ENCODE data around the gene FBXL13. TPM values are rescaled to one million over a fixed set of nuclear protein-coding genes. Genes with fewer than 3 reads are reported as not detected.
A peak's percentile ranks its signal among the peaks of the same experiment; 100 is the strongest.
"Not testable (repeated sequence)": the region's sequence is repeated elsewhere in the genome, so short reads cannot be mapped to it uniquely, and the experiment has no call there.

The FBXL13 gene
- total and polyA plus RNA-seq, 7 experiments from 2014 or later = 0.44 to 1.9 (median 1.1) TPM; not detected in 1

- Mint-ChIP-seq H3K4me1 (peaks cover 0 to 3% (median 0%) of the 10 kb centered on the region in 7 donors), H3K27ac (no peak overlapping the region), H3K4me3 (no peak overlapping the region), H3K27me3 (peaks cover 0 to 21% (median 0%) of the 10 kb centered on the region in 5 donors), H3K36me3 (peaks cover 0 to 9% (median 0%) of the 10 kb centered on the region in 5 donors), H3K9me3 (no peaks in the 10 kb centered on the region)
- intact Hi-C loops (cut with micrococcal nuclease) = no loop called here
- Histone ChIP-seq H3K36me3 (ENCODE audit: control insufficient read depth in 2 of 3, insufficient read depth in 3 of 3, low read length in 3 of 3) (no peaks in the 10 kb centered on the region), H3K4me1 (ENCODE audit: control insufficient read depth in 2 of 2, insufficient read depth in 2 of 2, low read length in 2 of 2) (no peaks in the 10 kb centered on the region), H3K27ac (ENCODE audit: low read depth, low read length) (no peak overlapping the region), H3K27me3 (ENCODE audit: control insufficient read depth in 2 of 2, insufficient read depth in 2 of 2, low read length in 2 of 2) (no peaks in the 10 kb centered on the region), H3K9me3 (ENCODE audit: control insufficient read depth in 2 of 3, low read length in 3 of 3) (no peaks in the 10 kb centered on the region), H3K4me3 (ENCODE audit: low read length) (no peak overlapping the region)
- CTCF ChIA-PET = no interaction called here
- ATAC-seq (peak; percentile 55), DNase-seq (peak in 4 of 9 donors; percentile 11 to 46 (median 14))
- POLR2A ChIA-PET = no interaction called here
Measured at GRCh38 chr7:103065667-103066066, 8.9 kb downstream of the FBXL13 start.

DNA sequence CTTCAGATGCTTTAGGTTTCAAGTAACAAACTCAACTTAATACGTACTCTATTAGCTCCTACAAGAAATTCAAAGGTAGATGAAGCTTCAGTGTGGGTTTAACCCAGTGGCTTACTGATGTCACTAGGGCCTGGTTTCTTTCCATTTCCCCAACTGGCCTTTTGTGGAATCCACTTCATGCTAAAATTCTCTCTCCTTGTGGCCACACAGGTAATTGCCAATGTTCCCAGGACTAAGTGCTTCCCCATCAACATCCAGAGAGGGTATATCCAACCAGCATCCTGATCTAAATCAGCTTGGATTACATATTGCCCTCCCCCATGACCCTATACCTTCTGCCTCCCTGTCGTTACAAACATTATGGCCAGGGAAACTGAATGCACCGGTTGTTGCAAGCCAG is 10.7 kb downstream of the FBXL13 start:
- Mint-ChIP-seq H3K4me3 (no peak overlapping the region), H3K27ac (no peak overlapping the region), H3K36me3 (peaks cover 0 to 9% (median 0%) of the 10 kb centered on the region in 5 donors), H3K4me1 (peaks cover 0 to 3% (median 0%) of the 10 kb centered on the region in 7 donors), H3K9me3 (no peaks in the 10 kb centered on the region), H3K27me3 (peaks cover 0 to 21% (median 0%) of the 10 kb centered on the region in 5 donors)
- intact Hi-C loops (cut with micrococcal nuclease) = loop anchor here (2.0 to 5.0 kb wide), 2 partner anchors 305 to 307 kb away; no protein-coding TSS in a partner anchor
- CTCF ChIA-PET = no interaction called here
- no peak overlapping the region for H3K4me3 ChIP-seq (ENCODE audit: low read length)
- H3K4me1 ChIP-seq (ENCODE audit: control insufficient read depth in 2 of 2, insufficient read depth in 2 of 2, low read length in 2 of 2) = no peaks in the 10 kb centered on the region
- DNase-seq = no peak
- H3K9me3 ChIP-seq (ENCODE audit: control insufficient read depth in 2 of 3, low read length in 3 of 3) = no peaks in the 10 kb centered on the region
- POLR2A ChIA-PET = no interaction called here
- no peak overlapping the region for H3K27ac ChIP-seq (ENCODE audit: low read depth, low read length)
- no peaks in the 10 kb centered on the region for H3K27me3 ChIP-seq (ENCODE audit: control insufficient read depth in 2 of 2, insufficient read depth in 2 of 2, low read length in 2 of 2)
- no peaks in the 10 kb centered on the region for H3K36me3 ChIP-seq (ENCODE audit: control insufficient read depth in 2 of 3, insufficient read depth in 3 of 3, low read length in 3 of 3)
- ATAC-seq = no peak

- H3K27me3 Mint-ChIP-seq = peaks cover 0 to 9% (median 0%) of the 10 kb centered on the region in 5 donors
- peaks cover 0 to 3% (median 0%) of the 10 kb centered on the region in 7 donors for H3K4me1 Mint-ChIP-seq
- DNase-seq (no peak), ATAC-seq (no peak)
- H3K36me3 ChIP-seq (ENCODE audit: control insufficient read depth in 2 of 3, insufficient read depth in 3 of 3, low read length in 3 of 3) = no peaks in the 10 kb centered on the region
- H3K27ac ChIP-seq (ENCODE audit: low read depth, low read length) = no peak overlapping the region
- intact Hi-C loops (cut with micrococcal nuclease) = no loop called here
- H3K27ac Mint-ChIP-seq = no peak overlapping the region
- no peak overlapping the region for H3K4me3 Mint-ChIP-seq
- no peaks in the 10 kb centered on the region for H3K27me3 ChIP-seq (ENCODE audit: control insufficient read depth in 2 of 2, insufficient read depth in 2 of 2, low read length in 2 of 2)
- no peaks in the 10 kb centered on the region for H3K9me3 Mint-ChIP-seq
- peaks cover 0 to 2% (median 0%) of the 10 kb centered on the region in 5 donors for H3K36me3 Mint-ChIP-seq
- ChIA-PET POLR2A (no interaction called here), CTCF (no interaction called here)
- H3K4me3 ChIP-seq (ENCODE audit: low read length) = no peak overlapping the region
- H3K4me1 ChIP-seq (ENCODE audit: control insufficient read depth in 2 of 2, insufficient read depth in 2 of 2, low read length in 2 of 2) = no peaks in the 10 kb centered on the region
- no peaks in the 10 kb centered on the region for H3K9me3 ChIP-seq (ENCODE audit: control insufficient read depth in 2 of 3, low read length in 3 of 3)
Measured at GRCh38 chr7:103059471-103059870, 15.1 kb downstream of the FBXL13 start.

- H3K9me3 Mint-ChIP-seq = no peaks in the 10 kb centered on the region
- no peaks in the 10 kb centered on the region for H3K9me3 ChIP-seq (ENCODE audit: control insufficient read depth in 2 of 3, low read length in 3 of 3)
Measured at GRCh38 chr7:103058122-103058521, 16.5 kb downstream of the FBXL13 start.

DNA sequence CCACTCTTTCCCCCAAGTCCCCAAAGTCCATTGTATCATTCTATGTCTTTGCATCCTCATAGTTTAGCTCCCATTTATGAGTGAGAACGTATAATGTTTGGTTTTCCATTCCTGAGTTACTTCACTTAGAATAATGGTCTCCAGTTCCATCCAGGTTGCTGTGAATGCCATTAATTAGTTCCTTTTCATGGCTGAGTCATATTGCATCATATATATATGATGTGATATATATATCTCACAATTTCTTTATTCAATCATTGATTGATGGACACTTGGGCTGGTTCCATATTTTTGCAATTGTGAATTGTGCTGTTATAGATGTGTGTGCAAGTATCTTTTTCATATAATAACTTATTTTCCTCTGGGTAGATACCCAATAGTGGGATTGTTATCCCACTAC is 18.6 kb downstream of the FBXL13 start:
- intact Hi-C loops (cut with micrococcal nuclease); H3K36me3 ChIP-seq (ENCODE audit: control insufficient read depth in 2 of 3, insufficient read depth in 3 of 3, low read length in 3 of 3); H3K27ac Mint-ChIP-seq; ATAC-seq; H3K36me3 Mint-ChIP-seq; H3K27me3 Mint-ChIP-seq; H3K27me3 ChIP-seq (ENCODE audit: control insufficient read depth in 2 of 2, insufficient read depth in 2 of 2, low read length in 2 of 2); H3K4me3 Mint-ChIP-seq; H3K4me3 ChIP-seq (ENCODE audit: low read length); H3K9me3 Mint-ChIP-seq; H3K9me3 ChIP-seq (ENCODE audit: control insufficient read depth in 2 of 3, low read length in 3 of 3); H3K27ac ChIP-seq (ENCODE audit: low read depth, low read length); CTCF ChIA-PET; H3K4me1 ChIP-seq (ENCODE audit: control insufficient read depth in 2 of 2, insufficient read depth in 2 of 2, low read length in 2 of 2); H3K4me1 Mint-ChIP-seq; DNase-seq; POLR2A ChIA-PET: not testable (repeated sequence)

More at GRCh38 chr7:103058122-103058521, 16.5 kb downstream of the FBXL13 start:
- Mint-ChIP-seq H3K4me1 (peaks cover 0 to 3% (median 0%) of the 10 kb centered on the region in 7 donors), H3K4me3 (no peak overlapping the region), H3K36me3 (peaks cover 0 to 5% (median 0%) of the 10 kb centered on the region in 5 donors), H3K27ac (no peak overlapping the region), H3K27me3 (peaks cover 0 to 4% (median 0%) of the 10 kb centered on the region in 5 donors)
- Histone ChIP-seq H3K36me3 (ENCODE audit: control insufficient read depth in 2 of 3, insufficient read depth in 3 of 3, low read length in 3 of 3) (no peaks in the 10 kb centered on the region), H3K27ac (ENCODE audit: low read depth, low read length) (no peak overlapping the region), H3K27me3 (ENCODE audit: control insufficient read depth in 2 of 2, insufficient read depth in 2 of 2, low read length in 2 of 2) (no peaks in the 10 kb centered on the region), H3K4me3 (ENCODE audit: low read length) (no peak overlapping the region), H3K4me1 (ENCODE audit: control insufficient read depth in 2 of 2, insufficient read depth in 2 of 2, low read length in 2 of 2) (no peaks in the 10 kb centered on the region)
- ChIA-PET CTCF (no interaction called here), POLR2A (interaction anchor here (0.5 kb wide), 1 partner anchor 653 kb away, joined by 3 read pairs; no protein-coding TSS in a partner anchor)
- DNase-seq = no peak
- no peak for ATAC-seq
- intact Hi-C loops (cut with micrococcal nuclease) = no loop called here

GRCh38 chr7:103051519-103051918 is 23.1 kb downstream of the FBXL13 start:
- no peak overlapping the region for H3K4me3 Mint-ChIP-seq
- no peak for ATAC-seq
- no peaks in the 10 kb centered on the region for H3K27me3 Mint-ChIP-seq
- Histone ChIP-seq H3K27me3 (ENCODE audit: control insufficient read depth in 2 of 2, insufficient read depth in 2 of 2, low read length in 2 of 2) (no peaks in the 10 kb centered on the region), H3K4me3 (ENCODE audit: low read length) (no peak overlapping the region), H3K4me1 (ENCODE audit: control insufficient read depth in 2 of 2, insufficient read depth in 2 of 2, low read length in 2 of 2) (no peaks in the 10 kb centered on the region), H3K9me3 (ENCODE audit: control insufficient read depth in 2 of 3, low read length in 3 of 3) (no peaks in the 10 kb centered on the region), H3K27ac (ENCODE audit: low read depth, low read length) (no peak overlapping the region), H3K36me3 (ENCODE audit: control insufficient read depth in 2 of 3, insufficient read depth in 3 of 3, low read length in 3 of 3) (no peaks in the 10 kb centered on the region)
- no peak for DNase-seq
- no peak overlapping the region for H3K27ac Mint-ChIP-seq
- H3K36me3 Mint-ChIP-seq = peaks cover 0 to 10% (median 0%) of the 10 kb centered on the region in 5 donors
- CTCF ChIA-PET = no interaction called here
- intact Hi-C loops (cut with micrococcal nuclease) = no loop called here
- POLR2A ChIA-PET = no interaction called here
- H3K4me1 Mint-ChIP-seq = no peaks in the 10 kb centered on the region
- H3K9me3 Mint-ChIP-seq = peaks cover 0 to 12% (median 1%) of the 10 kb centered on the region in 11 donors

DNA sequence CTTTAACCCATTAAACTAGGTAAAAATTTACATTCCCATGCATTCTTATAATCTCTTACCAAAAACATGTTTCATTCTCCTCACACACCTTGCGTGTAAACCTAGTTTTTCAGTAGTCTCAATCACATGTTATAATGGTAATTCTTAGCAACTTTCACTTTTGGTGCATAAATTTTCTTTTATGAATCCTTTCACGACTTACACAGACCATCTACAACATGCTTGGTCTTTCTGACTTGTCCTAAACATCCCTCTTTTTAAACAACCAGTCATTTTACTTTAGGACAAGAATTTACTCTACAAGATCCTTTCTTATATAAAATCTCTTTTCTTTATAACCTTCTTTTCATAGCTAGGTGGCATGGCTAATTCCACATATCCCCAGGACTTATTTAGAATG is 25.8 kb downstream of the FBXL13 start:
- Mint-ChIP-seq H3K27ac (no peak overlapping the region), H3K9me3 (peaks cover 0 to 12% (median 2%) of the 10 kb centered on the region in 11 donors), H3K4me3 (no peak overlapping the region), H3K27me3 (no peaks in the 10 kb centered on the region), H3K36me3 (peaks cover 0 to 10% (median 0%) of the 10 kb centered on the region in 5 donors), H3K4me1 (no peaks in the 10 kb centered on the region)
- H3K9me3 ChIP-seq (ENCODE audit: control insufficient read depth in 2 of 3, low read length in 3 of 3) = no peaks in the 10 kb centered on the region
- no peak overlapping the region for H3K27ac ChIP-seq (ENCODE audit: low read depth, low read length)
- ChIA-PET CTCF (no interaction called here), POLR2A (no interaction called here)
- H3K4me1 ChIP-seq (ENCODE audit: control insufficient read depth in 2 of 2, insufficient read depth in 2 of 2, low read length in 2 of 2) = no peaks in the 10 kb centered on the region
- H3K4me3 ChIP-seq (ENCODE audit: low read length) = no peak overlapping the region
- DNase-seq (no peak), ATAC-seq (no peak)
- no peaks in the 10 kb centered on the region for H3K27me3 ChIP-seq (ENCODE audit: control insufficient read depth in 2 of 2, insufficient read depth in 2 of 2, low read length in 2 of 2)
- H3K36me3 ChIP-seq (ENCODE audit: control insufficient read depth in 2 of 3, insufficient read depth in 3 of 3, low read length in 3 of 3) = no peaks in the 10 kb centered on the region
- intact Hi-C loops (cut with micrococcal nuclease) = no loop called here
